ENCODE measurements around the gene SLC27A6.
A peak's percentile ranks its signal among the peaks of the same experiment; 100 is the strongest.

SLC27A6 gene

DNA sequence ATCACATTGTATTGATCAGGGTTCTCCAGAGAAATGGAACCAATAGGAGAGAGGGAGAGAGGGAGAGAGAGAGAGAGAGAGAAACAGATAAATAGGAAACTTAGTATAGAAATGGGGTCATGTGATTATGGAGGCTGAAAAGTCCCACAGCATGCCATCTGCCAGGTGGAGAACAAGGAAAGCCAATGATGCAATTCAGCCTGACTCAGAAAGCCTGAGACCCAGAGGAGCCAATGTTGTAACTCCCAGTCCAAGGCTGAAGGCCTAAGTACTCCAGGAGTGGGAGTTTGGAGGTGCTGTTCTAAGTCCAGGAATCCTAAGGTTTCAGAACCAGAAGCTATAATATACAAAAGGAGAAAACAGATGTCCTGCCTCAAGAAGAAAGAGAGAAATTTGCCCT, 80.9 kb downstream of the SLC27A6 start:
- FAIRE-seq (no peak), DNase-seq (ENCODE audit: insufficient read length, low spot score) (no peak)
- TF ChIP-seq, protein P1, sequence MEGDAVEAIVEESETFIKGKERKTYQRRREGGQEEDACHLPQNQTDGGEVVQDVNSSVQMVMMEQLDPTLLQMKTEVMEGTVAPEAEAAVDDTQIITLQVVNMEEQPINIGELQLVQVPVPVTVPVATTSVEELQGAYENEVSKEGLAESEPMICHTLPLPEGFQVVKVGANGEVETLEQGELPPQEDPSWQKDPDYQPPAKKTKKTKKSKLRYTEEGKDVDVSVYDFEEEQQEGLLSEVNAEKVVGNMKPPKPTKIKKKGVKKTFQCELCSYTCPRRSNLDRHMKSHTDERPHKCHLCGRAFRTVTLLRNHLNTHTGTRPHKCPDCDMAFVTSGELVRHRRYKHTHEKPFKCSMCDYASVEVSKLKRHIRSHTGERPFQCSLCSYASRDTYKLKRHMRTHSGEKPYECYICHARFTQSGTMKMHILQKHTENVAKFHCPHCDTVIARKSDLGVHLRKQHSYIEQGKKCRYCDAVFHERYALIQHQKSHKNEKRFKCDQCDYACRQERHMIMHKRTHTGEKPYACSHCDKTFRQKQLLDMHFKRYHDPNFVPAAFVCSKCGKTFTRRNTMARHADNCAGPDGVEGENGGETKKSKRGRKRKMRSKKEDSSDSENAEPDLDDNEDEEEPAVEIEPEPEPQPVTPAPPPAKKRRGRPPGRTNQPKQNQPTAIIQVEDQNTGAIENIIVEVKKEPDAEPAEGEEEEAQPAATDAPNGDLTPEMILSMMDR (IDR thresholded peaks at IDR 0.05; ENCODE audit: insufficient read depth, missing control alignments) = no peak

DNA sequence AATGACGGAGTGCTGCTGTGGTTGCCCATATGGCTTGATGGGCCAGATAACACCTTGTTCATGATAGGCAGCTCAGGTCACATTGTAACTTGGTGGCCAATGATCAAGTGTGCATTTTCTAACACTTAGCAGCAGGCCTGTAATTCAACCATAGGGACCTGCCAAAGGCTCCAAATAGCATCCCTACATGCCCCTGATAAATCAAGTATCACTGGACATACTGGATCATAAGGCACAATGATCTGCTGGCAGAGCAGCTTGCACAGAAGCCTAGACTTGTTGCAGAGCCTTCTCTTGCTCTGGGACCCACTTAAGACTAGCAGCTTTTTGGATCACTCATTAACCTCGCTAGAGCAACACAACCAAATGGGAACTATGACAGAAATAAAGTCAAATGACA, 83.2 kb downstream of the SLC27A6 start:
- TF ChIP-seq, protein P1 (IDR thresholded peaks at IDR 0.05; ENCODE audit: insufficient read depth, missing control alignments) = no peak
- FAIRE-seq = no peak
- DNase-seq (ENCODE audit: insufficient read length, low spot score) = no peak

DNA sequence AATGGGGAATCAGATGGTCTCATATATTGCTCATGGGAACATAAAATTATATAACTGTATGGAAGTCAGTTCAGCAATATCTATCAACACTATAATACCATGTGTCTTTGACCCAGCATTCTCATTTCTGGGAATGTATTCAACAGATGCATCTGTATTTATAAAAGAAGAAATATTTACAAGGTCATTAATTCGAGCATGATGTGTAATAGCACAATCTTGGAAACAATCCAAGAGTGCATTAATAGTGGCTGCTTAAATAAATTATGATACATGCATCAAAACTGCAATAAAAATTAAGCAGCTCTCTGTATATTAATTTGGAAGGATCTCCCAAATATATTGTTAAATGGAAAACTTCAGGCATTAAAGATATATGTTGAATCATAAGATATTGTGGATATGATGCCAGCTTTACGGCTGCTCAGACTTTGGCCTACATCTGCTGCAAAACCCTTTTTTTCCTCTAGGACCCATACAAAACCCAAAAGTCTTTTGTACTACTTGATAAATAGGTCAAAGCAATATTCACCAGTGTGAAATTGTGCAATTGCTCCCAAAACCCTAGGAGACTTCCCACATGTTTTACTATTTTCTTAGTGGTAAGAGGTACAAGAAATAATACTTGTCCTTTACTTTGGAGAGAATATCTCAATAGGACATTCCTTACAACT, 84.0 kb downstream of the SLC27A6 start:
- FAIRE-seq (no peak), DNase-seq (ENCODE audit: insufficient read length, low spot score) (no peak)
- TF ChIP-seq, protein P1 (IDR thresholded peaks at IDR 0.05; ENCODE audit: insufficient read depth, missing control alignments) = no peak

DNA sequence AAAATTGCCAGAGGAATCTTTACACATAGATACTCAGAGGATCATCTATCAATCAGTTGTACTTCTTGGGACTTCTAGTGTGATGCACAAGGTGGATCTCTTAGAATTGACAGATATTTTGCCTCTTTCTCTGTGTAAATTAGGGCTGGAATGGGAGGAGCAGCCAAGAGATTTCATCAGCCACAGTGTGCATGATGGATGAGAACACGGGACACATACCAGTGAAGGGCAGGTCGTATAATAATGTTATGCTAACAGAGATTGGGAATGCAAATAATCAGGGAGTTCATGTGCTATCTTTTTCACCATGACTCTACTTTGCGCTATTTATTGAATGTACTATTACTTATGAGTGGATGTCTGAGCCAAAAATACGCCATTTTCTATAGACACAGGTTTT, 86.0 kb downstream of the SLC27A6 start:
- TF ChIP-seq, protein P1 (IDR thresholded peaks at IDR 0.05; ENCODE audit: insufficient read depth, missing control alignments) = no peak
- no peak for FAIRE-seq
- no peak for DNase-seq (ENCODE audit: insufficient read length, low spot score)

DNA sequence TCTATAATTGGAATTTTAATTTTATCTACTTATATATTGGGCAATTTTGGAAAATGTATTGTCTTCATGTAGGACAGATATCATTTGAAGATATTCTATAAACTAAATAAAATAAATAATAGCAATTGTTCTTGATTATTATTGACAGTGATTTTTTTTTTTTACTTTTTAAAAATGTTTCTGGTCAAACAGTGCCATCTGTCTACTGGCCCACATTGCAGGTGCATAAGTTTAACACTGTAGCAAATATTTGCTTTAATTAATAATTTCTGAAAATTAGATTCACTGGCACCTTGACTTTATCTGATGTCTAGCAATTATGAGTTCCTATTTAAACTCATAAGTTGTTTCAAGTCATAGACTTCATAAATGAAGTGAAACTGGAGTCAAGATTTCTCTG, 88.2 kb downstream of the SLC27A6 start:
- TF ChIP-seq, protein P1 (IDR thresholded peaks at IDR 0.05; ENCODE audit: insufficient read depth, missing control alignments) = peak; percentile 45
- FAIRE-seq (no peak), DNase-seq (ENCODE audit: insufficient read length, low spot score) (no peak)

DNA sequence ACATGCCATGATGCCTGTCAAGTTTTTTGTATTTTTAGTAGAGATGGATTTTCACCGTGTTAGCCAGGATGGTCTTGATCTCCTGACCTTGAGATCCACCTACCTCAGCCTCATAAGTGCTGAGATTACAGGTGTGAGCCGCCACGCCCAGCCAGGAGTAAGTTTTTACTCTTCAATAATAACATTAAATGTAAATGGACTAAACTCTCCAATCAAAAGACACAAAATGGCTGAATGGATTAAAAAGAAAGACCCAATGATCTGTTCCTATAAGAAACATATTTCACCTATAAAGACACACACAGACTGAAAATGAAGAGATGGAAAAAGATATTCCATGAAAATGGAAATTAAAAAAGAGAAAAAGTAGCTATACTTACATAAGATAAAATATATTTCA, 92.0 kb downstream of the SLC27A6 start:
- FAIRE-seq = no peak
- TF ChIP-seq, protein P1 (IDR thresholded peaks at IDR 0.05; ENCODE audit: insufficient read depth, missing control alignments) = no peak
- DNase-seq (ENCODE audit: insufficient read length, low spot score) = no peak

DNA sequence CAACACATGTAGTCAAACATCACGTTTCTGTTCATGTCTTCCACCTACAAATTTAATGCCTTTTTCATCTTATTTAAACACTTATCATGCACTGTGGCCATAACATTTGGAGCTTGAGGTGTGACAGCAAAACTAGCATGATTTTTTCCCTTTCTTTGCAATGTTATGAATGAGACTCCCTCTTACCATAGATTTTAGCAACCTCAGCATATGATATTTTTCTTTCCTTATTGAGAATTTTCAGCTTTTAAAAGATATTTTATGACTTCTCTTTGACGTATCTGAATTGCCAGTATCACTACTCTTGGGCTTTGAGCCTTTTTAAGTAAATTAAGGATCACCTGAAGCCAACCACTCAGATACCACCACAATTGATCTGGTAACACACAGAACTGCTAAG, 96.6 kb downstream of the SLC27A6 start:
- no peak for FAIRE-seq

More for the DNA sequence above, 96.6 kb downstream of the SLC27A6 start:
- no peak for DNase-seq (ENCODE audit: insufficient read length, low spot score)
- TF ChIP-seq, protein P1 (IDR thresholded peaks at IDR 0.05; ENCODE audit: insufficient read depth, missing control alignments) = no peak

Measured in D721Med (cell line).